ENCODE data around the gene HIVEP2.

HIVEP2 gene

DNA sequence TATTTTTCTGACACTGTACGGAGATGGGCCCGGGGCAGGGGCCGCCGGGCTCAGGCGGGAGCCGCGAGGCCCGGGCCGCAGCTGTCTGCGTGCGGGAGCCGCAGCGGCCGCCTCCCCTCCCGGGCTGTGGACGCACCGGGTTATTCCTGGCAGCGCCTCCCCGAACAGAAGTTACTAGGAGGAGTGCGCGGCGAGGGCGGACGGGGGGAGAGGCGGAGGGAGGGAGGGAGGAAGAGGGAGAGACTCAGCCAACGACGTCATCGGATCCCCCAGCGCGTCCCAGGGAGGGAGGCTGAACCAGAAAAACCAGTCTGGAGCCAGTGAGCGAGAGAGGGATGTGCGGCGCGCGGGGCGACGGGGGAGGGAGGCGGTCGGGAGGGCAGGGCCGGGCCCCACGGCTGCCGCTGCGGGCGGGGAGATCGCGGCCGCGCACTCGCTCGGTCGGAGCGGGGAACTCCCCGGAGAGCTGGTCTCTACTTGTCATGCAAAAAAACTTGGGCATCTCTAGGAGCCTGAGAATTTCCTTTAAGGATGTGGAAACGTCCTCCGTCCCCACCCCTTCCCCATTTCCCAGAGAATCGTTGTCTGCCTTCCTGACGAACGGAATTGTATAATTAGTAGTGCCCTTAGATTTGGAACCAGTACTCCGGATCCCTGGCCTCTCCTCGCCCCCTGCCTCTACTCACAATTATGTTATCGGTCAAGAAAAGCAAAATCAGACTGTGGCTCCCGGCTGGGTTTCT is 1.4 kb upstream of the HIVEP2 start:
- peak; percentile 73 to 87 for DNase-seq (ENCODE audit: low read depth in 2 of 2)

DNA sequence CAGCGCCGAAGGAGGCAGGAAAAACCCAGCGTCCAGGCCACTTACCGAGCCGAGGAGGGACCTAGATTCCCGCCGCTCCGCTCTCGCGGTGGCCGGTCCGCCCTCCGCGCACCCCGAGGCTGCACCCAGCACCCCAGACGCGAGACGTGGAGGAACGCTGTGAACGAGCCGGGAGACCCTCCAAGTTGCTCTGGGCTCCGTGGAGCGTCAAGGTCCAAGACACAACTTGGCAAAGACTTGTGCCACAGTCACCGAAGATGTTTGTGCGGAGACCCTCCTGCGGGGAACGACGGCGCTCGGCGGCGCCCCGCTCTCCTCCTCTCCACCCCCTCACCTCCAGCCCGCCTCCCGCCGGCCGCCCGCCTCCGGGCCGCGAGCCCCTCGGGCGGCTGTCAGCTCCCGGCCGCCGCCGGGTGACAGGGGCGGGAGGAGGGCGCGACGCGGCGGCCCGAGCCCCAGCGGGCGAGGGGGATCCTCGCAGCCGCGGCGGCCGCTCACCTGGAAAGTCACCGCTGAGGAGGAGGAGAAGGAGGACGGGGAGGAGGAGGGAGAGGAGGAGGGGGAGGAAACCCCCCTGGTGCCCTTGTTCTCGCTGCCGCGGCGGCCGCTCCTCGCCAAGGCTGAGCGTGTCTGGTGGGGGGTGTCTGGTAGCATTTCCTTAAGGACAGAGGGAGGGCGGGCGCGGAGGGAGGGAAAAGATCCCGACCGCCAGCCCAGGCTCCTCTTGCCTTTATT is 637 bp upstream of the HIVEP2 start:
- DNase-seq (ENCODE audit: low read depth in 2 of 2), result peak; percentile 31 to 48

DNA sequence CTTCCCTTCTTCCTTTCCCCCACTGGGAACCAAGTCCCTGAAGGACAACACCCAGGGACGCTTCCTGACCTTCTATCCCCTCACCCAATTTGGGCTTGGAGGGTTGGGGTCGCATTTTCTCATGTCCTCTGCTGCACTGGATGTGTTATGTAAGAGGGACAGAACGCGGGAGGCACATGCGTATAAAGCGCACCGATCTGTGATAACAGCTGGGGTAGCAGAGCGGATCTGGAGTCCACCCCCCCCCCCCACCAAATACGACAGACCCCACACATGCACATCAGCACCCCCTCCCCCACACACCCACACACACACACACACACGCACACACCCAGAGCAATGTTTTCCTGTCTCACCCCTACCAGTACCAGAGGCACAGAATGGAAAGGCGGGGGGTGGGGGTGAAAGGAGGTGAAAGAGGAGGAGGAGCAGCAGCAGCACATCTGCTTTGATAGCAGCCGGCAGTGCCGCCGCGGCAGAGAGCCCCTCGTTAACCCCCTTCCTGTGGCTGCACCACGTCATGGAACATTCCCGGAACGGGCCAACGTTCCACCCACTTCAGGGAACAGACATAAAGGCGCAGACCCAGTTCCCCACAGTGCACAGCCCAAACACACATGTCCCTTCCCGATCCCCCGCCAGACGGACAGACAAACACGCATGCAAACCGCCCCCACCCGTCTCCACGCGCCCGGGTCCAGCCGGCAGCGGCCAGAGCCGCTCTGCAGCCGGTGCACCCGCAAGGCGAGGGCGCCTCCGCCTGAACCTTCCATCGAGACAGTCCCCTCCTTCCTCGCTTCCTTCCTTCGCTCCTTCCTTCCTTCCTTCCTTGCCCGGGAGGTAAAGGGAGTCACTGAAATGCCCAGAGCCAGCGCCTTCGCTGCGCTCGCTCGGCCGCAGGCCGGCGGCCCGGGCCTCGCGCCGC is 590 bp downstream of the HIVEP2 start:
- DNase-seq (ENCODE audit: low read depth in 2 of 2), result peak; percentile 93 to 95

DNA sequence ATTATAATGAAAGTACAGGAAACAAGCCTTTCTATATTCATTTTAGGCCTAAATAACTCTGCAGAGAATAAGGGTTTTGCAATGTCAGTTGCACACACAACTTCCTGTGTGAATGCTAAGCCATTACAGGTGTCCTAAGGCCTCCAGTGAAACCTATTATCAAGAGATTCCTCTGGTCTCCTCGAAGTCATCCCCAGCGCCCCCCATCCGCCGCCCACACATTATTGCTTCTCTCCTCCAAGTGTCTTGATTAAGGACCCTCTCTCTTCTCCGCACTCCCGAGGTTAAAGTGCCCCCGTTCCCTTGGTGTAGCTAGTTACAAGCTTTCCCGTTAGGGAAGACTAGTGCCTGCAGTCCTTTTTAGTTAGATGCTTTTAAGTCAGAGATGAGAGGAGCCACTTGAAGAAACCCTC is 1.3 kb downstream of the HIVEP2 start:
- DNase-seq (ENCODE audit: low read depth in 2 of 2), result peak in 1 of 2 donors; percentile 14

DNA sequence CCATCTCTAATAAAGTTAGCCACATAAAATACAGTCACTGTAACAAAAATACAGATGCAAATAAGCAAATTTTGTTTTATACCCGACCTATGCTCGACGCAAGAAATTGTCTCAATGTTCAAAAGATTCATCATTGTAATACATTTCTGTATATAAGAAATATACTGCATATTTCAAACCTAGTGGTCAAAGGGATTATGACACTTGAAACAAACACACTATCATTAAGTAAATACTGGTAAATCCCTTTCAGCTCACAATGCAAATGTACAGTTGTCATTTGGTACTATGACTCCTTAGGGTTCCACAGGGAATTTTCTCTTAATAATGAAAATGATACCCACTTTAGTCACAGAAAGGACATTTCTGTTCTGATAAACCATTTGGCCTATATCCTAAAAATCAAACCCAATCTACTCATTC is 2.2 kb downstream of the HIVEP2 start:
- DNase-seq (ENCODE audit: low read depth in 2 of 2), result no peak

DNA sequence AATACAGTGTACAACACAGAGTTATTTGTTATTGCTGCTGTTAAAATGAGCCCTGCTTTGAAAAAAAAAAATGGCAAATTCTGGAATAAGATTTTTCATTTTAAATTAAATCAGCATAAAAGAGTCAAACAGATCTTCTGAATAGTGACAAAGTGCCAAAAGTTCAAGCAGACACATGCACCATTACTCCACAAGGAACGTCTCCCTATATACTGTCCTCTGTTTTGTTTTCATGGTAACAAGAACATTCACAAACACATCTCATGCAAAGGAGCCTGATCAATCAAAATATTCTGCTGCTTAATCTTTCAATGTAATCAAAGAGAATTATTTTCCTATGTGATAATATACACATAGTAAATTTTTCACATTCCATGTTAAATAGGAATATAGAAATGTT is 2.7 kb downstream of the HIVEP2 start:
- no peak for DNase-seq (ENCODE audit: low read depth in 2 of 2)

DNA sequence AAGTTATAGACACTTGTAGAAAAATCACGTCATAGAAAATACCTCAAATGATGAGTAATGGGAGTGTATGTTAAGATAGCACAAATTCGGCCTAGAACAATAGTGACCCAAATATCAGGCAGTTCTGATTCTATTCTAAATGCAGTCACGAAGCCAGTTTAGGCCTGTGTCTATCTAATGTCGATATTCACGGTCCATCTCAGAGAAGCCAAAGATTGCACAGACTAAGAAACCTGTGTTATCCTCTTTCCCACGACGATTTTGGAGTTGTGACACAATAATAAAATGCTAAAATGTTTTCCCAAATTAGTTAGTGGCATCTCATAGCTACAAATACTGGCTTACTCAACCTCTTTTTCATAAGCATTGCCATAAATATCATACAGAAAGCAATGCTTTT is 4.0 kb downstream of the HIVEP2 start:
- no peak for DNase-seq (ENCODE audit: low read depth in 2 of 2)

DNA sequence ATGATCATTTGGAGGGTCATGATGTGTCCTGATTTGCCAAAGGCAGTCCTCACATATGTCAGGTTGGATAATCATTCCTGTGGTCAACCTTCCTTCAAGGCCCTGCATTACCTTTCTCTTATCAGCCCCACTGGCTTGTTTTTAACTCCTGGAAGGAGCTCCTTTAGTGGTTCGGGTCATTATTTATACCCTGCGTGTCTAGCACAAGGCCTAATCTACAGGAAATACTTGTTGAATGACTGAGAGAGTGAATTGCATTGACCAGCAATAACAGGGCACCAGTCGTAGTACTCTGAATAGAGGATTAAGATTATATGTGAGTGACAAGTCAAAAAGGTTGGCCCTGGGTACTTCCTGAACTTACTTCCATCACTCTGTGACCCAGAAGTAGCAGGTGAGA is 4.5 kb downstream of the HIVEP2 start:
- DNase-seq (ENCODE audit: low read depth in 2 of 2), result no peak

DNA sequence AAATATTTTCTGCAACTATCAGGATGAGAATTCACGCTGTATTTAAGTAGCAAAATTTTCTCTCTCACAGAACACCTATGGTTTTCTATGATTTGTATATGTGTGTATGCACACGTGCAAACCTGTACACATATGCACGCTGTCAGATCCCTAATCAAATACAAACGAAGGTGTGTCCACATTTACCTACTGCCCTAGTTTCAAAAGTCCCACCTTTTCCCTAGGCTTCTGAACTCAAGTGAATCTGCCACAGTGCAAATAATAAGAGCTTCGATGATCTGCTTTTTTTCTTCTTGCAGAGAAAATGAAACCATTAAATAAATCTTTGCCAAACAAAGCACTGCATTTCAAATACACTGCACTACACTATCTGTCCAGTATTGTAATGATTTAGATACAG is 6.5 kb downstream of the HIVEP2 start:
- no peak for DNase-seq (ENCODE audit: low read depth in 2 of 2)

DNA sequence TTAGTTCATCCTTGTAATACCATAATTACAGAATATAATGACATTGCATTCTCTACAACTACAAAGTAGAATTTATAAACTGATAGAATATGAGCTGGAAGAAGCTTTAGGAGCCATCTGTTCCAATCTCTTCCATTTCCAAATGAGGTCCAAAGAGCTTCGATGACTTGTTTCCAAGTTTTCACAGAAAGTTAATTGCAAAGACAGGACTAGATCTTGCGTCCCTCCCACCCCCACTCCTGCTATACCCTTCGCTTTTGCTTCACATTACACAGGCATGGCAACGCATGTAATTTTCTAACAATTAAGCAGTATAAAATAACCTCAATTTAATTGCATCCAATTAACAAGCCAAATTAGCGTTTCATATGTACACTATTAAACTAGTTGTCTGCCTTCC is 7.0 kb downstream of the HIVEP2 start:
- DNase-seq (ENCODE audit: low read depth in 2 of 2), result no peak

DNA sequence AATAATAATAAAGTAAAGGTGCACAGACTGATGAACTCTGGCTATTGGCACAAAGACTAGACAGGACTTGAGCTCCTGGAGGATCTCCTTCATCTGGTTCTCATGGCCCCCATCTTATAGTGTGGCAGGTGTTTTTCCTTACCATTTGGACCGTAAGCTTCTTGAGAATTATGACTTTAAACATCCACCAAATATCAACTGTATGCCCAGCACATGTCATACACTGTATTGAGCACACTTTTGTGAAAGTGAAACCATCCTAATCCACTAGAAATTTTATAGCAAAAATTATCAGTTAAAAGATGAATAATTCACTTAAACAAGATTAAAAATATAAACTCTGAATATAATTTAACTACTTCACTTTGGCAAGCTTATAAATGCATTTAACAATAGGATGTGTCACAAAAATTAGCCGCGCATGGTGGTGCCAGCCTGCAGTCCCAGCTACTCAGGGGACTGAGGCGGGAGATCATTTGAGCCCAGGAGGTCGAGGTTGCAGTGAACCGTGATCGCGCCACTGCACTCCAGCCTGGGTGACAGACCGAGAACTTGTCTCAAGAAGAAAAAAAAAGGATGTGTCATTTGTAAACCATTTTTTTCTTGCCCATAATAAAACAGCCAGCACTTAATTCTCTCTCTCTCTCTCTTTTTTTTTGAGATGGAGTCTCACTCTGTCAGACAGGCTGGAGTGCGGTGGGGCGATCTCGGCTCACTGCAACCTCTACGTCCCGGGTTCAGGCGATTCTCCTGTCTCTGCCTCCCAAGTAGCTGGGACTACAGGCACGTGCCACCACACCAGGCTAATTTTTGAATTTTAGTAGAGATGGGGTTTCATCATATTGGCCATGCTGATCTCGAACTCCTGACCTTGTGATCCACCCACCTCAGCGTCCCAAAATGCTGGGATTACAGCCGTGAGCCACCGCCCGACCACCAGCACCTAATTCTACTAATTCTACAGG is 9.1 kb downstream of the HIVEP2 start:
- DNase-seq (ENCODE audit: low read depth in 2 of 2), result no peak

DNA sequence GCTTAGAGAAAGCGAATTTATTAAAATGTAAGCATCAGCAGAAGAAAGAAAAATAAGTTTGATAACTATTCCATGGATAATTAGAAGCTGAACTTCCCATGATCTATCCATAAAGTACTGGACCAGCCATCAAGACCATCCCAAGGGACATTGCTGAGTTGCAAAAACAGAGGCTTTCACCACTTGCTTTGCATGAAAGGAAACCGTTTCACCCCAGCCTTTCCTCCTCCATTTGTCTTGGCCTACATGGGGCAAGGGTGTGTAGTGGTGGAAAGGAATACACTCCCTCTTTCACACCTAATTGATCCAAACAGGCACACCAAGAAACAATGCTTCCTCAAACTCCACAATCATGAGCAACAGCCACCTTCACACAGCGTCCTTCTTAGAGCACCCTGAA is 10.4 kb downstream of the HIVEP2 start:
- DNase-seq (ENCODE audit: low read depth in 2 of 2), result no peak

DNA sequence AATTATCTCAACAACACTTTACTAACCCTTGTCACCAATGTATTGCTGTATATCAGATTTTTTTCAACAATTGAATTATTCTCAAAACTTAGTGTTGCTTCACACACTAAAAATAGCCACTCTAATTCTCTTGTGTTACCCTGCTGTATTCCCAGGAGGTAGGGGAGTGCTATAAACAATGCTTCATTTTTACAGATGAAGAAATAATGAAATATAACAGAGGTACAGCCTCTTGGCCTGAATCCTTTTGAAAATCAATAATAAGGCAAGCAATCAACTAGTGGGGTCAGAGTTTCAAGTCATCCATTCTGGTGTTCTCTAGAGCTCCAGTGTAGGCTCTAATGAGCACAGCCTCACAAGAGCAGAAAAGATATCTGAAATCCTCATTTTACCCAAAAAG is 10.9 kb downstream of the HIVEP2 start:
- DNase-seq (ENCODE audit: low read depth in 2 of 2), result no peak

DNA sequence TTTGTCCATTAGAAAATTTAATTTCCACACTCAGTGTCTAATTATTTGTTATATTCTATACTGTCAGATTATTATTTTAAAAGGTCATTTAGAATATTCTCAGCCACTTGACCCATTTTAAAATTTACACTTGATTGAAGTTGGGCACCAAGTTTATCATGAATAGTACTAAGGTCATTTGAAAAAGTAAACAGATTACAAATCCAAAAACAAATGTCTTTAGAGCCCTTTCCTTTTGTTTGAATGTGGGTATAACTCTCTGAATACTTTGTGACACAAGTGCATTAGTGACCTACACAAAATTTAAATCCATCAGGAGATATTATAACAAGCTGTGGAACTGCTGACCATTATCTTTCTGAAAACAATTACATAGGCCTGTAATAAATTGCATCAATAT is 11.3 kb downstream of the HIVEP2 start:
- no peak for DNase-seq (ENCODE audit: low read depth in 2 of 2)

DNA sequence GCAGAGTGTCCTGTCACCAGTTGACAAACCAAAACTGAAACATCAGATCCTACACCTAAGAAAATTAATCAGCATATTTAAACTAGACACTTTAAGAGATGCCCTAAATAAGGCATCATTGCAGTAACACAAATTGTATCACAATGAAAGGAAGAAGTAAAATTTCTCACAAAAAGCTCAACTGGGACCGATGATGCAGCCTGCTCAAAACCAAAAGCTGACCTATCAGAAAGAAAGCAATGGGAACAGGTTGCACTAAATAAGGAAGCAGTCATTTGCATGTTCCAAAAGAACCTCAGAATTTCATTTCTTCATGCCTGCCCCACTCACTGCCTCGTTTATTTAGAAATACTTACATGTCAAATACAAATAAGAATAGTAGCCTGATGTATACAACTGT is 12.1 kb downstream of the HIVEP2 start:
- no peak for DNase-seq (ENCODE audit: low read depth in 2 of 2)

DNA sequence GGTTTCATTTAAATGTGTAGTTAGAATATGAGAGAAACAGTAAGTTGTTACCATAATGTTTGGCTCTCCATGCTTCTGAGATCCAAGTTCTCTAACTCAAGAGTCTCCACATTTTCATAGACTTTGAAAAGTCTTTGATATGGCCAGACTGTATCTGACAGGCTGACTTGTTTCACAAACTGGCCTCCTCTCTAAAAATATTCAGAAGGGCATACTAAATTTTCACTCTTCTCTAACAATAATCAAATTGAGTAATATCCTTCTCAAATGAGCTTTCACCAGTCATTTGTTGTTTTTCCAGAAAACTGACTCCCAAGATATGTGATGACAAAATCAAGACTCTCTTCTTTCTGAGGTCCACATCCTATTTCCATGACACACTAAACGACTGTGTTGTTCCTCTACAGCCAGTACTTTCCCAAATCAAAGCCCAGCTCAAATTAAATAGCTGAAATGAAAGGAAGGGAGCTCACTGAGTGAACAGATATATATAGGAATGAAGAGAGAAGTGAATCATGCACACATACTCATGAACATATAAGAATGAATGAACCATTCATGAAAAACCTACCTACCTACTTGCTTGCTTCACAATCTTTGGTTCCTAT is 15.1 kb downstream of the HIVEP2 start:
- no peak for DNase-seq (ENCODE audit: low read depth in 2 of 2)

DNA sequence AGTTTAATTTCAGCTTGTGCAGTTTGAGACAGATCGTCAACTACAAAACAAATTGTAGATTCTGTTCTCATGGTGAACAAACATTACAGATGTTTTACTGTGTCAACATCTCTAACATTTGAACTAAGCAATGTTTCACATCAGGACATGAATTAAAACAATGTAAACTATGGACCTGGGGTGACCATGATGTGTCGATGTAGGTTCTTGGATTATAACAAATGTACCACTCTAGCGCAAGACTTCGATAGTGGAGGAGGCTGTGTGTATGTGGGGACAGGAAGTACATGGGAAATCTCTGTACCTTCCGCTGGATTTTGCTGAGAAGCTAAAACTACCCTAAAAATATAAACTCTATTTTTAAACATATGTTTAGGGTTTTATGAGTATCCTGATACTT is 17.1 kb downstream of the HIVEP2 start:
- no peak for DNase-seq (ENCODE audit: low read depth in 2 of 2)

DNA sequence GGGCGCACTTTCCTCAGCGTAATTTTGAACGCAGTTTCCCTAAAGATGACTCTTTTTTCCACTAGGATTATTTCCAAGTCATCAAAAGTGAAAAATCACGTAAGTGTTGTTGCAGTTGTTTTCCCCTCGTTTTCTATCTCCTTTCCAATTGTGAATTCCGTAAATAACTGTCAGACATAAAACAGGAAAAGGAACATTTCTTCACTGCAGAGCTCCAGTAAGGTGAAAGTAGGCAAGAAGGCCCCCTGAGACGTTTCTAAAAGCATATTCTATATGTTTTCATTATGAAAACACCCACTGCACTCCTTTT is 17.8 kb downstream of the HIVEP2 start:
- no peak for DNase-seq (ENCODE audit: low read depth in 2 of 2)

DNA sequence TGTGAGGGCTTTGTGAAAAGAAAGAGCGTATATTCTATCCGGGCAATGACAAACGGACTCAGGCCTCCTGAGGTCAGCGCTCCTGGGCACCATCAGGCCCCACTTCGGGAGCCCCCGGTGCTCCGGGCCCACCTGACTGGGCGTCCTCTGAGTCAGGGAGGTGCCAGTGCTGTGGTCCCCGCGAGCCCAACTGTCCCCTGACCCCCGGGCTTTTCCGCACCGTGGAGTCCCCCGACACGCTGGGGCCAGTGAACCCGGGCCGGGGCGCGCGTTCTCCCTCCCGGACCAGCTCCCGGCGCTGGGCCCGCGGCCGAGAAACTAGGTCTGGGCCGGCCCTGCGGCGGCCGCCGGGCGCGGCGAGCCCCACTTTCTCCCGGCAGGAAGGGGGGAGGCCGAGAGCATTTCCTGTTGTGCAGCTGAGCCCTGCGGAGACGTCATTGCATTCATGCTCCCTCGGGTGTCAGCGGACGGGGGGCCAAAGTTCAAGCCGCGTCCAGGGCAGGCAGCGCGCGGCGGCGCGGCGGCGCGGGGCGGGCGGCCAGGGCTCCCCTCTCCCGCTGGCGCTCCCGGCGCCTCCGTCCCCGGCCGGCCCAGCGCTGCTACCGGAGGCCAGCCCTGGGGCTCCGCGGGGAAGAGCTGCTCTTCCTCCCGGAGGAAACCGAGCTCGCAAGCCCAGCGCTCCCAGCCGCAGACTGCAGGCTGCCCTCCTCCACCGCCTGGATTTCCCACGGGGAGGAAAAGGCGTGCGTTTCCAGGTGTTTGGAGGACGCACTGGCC is 18.3 kb downstream of the HIVEP2 start:
- peak; percentile 42 to 57 for DNase-seq (ENCODE audit: low read depth in 2 of 2)

DNA sequence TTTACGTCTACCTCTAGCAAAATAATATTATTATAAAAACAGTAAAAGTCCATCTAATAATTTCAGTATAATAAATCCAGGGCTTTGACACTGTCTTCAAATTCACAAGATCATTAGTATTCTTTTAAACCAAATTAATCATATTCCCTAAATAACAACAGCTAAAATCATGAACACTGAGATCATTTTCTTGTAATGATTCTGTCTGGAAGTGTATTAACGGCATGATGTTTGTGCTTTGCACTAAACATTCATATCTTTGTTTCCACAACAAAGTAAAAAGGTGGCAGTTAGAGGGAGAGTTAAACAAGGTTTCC is 18.8 kb downstream of the HIVEP2 start:
- DNase-seq (ENCODE audit: low read depth in 2 of 2), result no peak
